Measurements from ENCODE around the gene C1orf105. TPM values are rescaled to one million over a fixed set of nuclear protein-coding genes. Genes with fewer than 3 reads are reported as not detected.

Gene C1orf105
- total and polyA plus RNA-seq, 2 experiments from 2014 or later = not detected

DNA sequence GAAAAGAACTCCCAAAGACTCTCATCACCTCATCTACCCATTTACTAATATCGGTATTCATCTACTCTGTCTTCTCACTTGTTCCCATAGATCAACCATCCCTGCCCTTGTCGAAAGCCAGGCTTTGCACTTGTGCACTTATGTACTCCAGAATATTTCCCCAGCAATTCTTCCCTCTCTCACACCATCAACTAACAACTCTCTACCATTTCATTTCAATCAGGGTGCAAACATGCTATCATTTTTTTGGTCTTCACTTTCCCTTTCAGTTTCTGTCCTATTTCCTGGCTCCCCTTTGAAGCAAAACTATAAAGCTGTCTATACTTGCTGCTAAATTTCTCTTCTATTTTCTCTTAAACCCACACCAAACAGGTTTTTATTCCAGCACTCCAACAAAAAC, 6.7 kb downstream of the C1orf105 start:
- no peaks in the 10 kb centered on the region for H3K36me3 ChIP-seq (ENCODE audit: insufficient read depth)
- Mint-ChIP-seq H3K27ac (no peak overlapping the region), H3K9me3 (no peaks in the 10 kb centered on the region), H3K36me3 (ENCODE audit: low read depth) (no peaks in the 10 kb centered on the region), H3K4me3 (no peak overlapping the region), H3K4me1 (peaks cover 9% of the 10 kb centered on the region; the same call in 2 of the 3 replicates), H3K27me3 (ENCODE audit: insufficient read depth, low read depth, poor library complexity) (no peaks in the 10 kb centered on the region)
- H3K27me3 ChIP-seq (ENCODE audit: insufficient read depth) = no peaks in the 10 kb centered on the region
- no peak for TF ChIP-seq CREB1 (CRISPR knock-in tag; IDR thresholded peaks at IDR 0.05; ENCODE audit: low read depth)
- no peak for TF ChIP-seq POLR2AphosphoS5 (IDR thresholded peaks at IDR 0.05; ENCODE audit: low read depth)
- no peak for TF ChIP-seq CTCF (conservative IDR thresholded peaks at IDR 0.05; ENCODE audit: low read depth in 2 of 2)
- no peak for TF ChIP-seq ZNF462 (CRISPR knock-in tag; IDR thresholded peaks at IDR 0.05)
- TF ChIP-seq EZH2phosphoT487 (IDR thresholded peaks at IDR 0.05; ENCODE audit: unreplicated experiment) = no peak
- no peak for TF ChIP-seq ZNF331 (CRISPR knock-in tag; IDR thresholded peaks at IDR 0.05; ENCODE audit: low read depth)
- no peak for DNase-seq (ENCODE audit: low spot score)
- H3K4me1 ChIP-seq (ENCODE audit: insufficient read depth) = peaks cover 11% of the 10 kb centered on the region; the same call in 1 of the 2 replicates
- no peak for ATAC-seq
- no peak overlapping the region for H2AFZ ChIP-seq
- H3K27ac ChIP-seq (ENCODE audit: low read depth) = no peak overlapping the region
- no peaks in the 10 kb centered on the region for H4K20me1 ChIP-seq (replicated peaks; ENCODE audit: insufficient read depth)
- no peak overlapping the region for H3K4me3 ChIP-seq
- no peaks in the 10 kb centered on the region for H3K79me2 ChIP-seq (replicated peaks; ENCODE audit: insufficient read depth)
- H3K4me2 ChIP-seq = no peak overlapping the region
- no peaks in the 10 kb centered on the region for H3F3A ChIP-seq (replicated peaks; ENCODE audit: low read depth)
- H3K9me2 ChIP-seq (ENCODE audit: insufficient read depth) = no peaks in the 10 kb centered on the region
